ENCODE measurements around the gene FREM1.

FREM1 gene

DNA sequence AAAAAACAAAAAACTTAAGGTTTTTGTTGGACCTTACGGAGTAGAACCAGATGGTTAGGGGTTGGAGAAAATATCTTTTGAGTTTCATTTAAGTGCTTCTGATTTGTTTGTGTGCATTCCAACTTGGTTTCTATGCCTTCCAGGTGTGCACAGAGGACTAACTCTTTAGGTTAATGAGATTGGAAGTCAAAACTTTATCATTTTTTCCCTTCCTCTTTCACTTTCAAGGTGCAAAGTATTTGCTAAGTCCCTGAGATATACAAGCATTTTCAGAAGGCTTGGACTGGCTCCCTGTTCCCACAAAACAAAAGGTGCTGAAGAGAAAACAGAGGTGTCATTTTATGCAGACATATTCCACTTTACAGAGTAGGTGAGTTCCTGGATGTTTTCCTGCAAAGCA, 157.4 kb downstream of the FREM1 start:
- no peak for DNase-seq

DNA sequence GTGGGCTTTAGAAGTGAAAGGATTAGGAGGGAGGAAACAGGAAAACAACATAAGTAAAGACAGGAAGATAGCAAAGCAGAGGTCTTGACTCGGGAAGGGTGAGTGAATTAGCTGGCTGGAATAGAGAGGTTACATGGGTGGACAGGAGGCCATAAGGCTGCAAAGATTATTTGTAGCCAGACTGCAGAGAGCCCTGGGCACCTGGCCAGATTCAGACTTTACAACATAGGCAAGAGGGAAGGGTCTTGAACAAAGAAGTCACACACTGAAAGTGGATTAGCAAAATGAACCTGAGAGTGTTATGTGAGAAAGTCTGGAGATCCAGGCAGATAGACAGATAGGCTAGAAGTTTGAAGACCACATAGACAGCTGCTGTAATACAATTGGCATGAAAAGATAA, 158.0 kb downstream of the FREM1 start:
- peak; percentile 4 for DNase-seq

DNA sequence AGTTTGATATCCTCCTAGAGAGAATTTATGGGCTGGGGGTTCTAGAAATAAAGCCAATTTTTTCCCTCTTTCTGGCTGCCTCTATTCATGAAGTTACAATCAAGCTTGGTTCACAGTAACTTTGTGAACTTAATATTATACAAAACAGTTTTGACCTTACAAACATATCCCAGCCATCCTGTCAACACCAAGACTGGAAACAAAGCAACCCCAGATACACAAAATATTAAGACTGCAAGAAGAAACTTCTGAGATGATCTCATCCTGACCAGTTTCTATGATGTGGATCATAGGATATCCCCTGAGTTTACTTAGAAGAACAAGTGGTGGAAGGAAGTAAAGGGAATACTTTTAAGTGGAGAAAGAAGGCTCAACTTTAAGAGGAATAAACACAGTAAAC, 159.4 kb downstream of the FREM1 start:
- DNase-seq = no peak

DNA sequence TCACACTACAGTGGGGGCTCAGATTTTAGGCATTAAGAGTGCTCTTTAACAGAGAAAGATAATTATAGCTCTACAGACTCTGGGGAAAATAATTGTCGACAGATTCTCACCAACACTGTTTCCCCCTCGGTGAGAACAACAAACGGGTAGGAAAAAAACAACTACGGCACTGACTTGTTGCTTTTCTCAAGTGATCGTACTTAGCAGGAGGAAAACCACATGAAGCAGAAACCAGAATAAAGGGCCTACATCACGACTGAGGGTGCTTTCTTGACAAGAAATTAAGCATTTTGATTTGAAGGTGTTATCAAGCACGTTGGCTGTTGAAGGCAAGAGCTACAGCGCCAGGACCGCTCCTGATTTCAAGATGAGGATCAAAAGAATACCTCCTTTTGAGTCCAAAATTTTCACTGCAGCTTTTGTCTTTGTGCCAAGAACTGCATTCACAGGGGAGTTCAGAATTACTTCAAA, 160.5 kb downstream of the FREM1 start:
- no peak for DNase-seq

DNA sequence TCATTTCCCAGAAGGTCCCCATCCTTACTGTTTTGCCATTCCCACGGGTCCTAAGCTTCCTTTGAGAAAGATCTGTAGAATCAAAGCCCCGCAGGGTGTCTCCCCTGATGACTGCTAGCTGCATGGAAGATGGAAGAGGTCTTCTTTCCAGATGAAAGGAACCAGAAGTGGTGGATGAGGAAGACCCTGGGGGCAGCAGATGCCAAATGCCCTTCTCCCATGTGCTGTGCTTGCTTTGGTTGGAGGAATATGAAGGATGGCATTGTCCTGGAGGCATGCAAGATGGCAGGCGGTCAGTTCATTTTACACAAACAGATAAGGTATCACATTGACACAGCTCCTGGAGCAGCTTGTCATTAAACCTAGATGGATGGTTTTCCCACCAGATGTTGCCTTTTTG, 161.9 kb downstream of the FREM1 start:
- DNase-seq = no peak

DNA sequence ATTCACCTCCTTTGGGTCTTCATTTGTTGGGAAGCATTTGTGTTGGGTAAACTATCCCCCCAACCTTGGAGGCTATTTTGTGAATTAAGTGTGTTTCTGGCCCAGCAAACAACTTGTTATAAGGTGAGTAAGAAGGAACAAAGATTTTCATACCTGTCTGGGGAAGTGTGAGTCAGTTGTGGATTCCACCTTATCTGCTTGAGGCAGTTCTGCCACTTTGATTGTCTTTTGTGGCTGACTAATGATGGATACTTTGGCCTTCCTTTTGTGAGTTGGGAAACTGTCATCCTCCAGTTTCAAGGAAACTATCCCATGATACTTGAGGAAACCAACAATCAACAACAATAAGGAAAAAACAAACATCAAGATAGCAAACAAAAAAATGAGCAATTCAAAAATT, 163.1 kb downstream of the FREM1 start:
- no peak for DNase-seq

DNA sequence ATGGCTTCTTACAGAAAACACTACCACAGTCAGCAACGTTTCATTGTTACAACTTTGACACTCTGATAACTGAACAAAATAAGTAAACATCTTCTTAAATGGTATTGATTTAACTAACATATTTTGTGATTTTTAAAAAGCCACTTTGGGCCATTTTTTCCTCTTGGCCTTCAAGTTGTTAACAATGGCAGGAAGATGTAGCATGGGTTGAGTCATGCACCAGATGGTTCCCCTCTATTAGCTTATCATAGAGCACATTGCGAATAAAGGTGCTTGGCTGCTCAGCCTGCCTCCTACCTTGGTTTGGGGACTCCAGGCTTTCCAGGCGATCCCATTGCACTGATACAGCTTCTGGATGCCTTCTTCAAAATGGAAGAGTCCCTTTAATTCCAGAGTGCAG, 163.6 kb downstream of the FREM1 start:
- no peak for DNase-seq

DNA sequence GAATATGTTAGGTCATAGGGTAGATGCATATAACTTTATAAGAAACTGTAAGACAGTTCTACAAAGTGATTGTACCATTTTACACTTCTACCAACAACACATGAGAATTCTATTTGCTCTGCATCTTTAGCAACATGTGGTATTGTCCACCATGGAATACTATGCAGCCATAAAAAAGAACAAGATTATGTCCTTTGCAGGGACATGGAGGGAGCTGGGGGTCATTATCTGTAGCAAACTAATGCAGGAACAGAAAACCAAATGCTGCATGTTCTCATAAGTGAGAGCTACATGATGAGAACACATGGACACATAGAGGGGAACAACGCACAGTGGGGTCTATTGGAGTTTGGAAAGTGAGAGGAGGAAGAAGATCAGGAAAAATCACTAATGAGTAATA, 165.5 kb downstream of the FREM1 start:
- DNase-seq = no peak

DNA sequence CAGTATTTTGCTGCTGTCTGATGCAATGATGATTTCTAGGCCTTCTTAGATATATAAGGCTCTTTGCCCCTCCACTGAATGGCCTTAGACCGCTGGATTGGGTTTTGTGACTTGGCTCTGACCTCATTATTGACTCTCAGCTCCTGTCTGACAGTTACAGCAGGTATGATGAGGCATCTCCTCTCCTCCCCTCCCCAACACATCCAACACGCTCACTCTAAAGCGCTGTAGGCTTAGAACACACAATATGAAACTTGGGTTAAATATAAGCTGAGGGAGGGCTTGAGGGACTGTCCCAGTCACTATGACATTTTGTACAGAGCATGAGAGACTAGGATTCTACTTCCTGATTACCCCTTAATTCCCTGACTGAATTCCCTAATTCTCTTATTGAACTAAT, 168.9 kb downstream of the FREM1 start:
- no peak for DNase-seq

DNA sequence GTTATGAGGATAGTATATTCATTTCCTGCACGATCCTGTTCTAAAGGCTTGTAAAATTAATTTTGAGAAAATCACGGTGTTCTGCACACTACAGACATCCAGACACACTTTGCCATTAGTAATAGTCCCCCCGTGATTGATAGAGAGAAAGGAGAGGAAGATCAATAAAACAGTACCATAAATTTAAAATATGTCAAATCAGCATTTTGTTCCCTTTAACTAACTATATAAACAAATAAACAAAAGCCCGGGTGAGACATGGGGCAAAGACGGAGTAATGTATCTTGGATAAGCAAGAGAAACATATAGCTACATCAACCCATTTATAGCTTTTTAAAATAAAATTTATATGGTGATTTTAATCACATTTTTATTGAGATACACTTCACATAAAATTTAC, 177.1 kb downstream of the FREM1 start:
- DNase-seq = no peak

DNA sequence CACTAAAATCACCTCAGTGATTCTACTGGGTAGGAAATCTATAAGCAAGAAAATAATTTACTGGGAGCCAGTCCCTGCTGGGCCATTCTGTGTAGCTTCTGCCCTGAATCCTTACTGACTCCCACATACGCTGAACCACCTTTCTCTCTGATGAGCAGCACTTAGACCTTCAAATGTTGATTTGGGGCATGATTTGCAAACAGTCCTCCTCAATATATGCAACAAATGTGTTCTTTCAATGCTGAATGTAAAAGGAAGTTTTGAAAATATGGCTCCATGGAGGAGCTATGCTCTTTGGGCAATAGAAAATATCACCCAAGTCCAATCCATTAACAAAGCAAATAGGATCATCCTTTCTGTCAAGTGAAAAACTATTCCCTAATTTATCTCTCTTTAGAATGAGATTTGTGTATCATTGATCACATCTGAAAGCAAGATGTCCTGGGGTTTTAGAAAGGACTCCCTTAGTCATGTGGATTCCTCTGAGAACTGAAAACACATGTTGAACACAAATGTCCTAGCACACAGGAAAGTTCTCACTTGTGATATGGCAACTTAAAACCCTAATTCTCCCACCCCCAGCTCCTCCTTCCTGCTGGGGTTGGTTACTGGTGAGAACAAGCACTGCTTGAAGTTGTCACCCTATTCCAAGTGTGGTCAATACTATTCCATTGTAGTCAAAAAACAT, 178.8 kb downstream of the FREM1 start:
- DNase-seq = no peak

DNA sequence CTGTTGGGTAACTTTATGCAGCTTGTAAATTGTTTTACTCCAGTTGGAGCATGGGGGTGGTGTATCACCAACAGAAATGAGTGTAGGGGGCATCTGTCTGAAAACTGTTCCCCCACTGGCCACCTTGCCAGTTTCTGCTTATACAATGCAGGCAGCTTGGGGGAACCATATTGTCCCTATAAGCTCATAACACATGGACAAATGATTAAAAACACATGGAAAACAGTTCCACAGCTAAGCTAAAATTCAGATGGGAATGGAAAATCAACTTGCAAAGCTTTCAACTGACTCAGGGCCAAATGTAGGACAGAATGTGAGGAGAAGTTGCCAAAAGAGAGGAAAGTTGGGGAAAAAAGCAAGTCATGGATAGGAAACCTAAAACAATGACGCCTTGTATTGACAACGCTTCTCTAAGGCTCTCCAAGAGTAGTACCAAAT, 179.7 kb downstream of the FREM1 start:
- no peak for DNase-seq

DNA sequence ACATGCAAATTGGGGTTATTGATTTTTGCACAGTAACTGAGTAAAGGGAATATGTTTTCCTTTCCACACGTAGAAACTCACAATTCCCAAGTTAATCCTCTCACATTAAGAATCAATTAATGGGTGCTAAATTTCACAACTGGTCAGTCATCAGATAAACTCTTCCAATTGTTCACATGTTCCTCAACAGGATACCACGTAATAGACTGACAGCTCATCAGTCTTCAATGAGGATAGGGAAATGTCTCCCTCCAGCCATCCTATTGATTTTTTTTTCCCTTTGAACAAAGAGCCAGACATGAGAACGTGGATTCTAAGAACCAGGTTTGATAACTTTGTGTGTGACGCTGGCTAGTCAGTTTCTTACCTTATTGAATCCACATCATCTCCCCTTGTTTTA, 186.9 kb downstream of the FREM1 start:
- no peak for DNase-seq

DNA sequence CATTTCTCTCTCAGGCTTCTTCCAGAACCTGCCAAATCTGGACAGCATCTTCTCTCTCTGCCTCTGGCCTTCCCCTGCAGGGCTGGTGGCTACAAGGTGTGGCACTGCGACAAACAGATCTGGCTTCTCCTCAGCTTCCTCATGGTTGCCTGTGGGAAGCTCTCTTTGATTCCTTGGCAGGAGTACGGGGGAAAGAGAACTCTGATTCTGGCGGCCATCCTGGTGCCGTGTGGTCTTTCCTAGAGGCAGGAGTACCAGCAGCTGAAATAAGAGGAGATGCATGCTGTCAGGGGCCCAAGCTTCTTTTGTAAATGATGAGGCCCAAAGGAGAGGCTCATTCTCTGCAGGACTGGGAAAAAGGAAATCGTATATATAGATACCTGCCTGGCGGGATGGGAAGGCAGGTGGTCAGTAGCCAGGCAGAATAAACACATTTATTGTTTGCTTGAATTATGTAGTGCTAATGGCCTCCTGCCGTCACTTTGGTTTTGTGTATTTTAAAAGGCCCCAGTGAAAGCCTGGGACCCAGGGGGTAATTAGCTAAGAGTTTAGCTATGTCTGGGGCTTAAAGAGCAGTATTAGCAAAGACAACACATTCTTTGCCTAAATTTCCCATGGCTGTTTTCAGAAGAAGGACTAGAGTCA, 187.7 kb downstream of the FREM1 start, which contains the start of gene CER1:
Gene CER1, minus strand, starts transcription at position 343 of the 645 bp plus-strand sequence. Its CDS starts 61 bp downstream, at position 282.
- DNase-seq = no peak

DNA sequence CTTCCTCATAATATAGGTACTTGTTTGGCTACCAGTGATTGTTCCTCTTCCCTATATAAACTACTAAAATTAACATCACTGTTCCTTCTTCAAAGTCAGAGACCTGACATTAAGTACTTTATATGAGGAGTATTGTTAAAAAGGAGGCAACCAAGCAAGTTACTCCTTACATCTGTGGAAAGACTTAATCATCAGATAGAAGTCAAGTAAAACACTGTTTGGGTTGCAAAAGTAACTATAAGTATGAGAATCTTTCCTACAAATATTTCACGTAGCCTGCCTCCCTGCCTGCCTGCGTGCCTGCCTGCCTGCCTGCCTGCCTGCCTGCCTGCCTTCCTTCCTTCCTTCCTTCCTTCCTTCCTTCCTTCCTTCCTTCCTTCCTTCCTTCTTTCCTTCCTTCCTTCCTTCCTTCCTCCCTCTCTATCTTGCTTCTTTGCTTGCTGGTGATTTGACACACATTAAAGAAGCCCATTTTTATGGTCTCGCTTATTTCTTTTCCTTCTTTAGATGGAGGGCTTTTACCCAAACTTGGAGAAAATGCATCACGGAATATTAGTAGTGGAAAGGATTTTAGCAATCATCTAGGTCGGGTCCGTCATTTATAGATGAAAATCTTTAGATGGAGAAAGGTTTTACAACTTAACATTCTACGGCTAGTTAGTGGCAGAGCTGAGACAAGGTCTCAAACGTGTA, 190.9 kb downstream of the FREM1 start:
- DNase-seq = no peak

DNA sequence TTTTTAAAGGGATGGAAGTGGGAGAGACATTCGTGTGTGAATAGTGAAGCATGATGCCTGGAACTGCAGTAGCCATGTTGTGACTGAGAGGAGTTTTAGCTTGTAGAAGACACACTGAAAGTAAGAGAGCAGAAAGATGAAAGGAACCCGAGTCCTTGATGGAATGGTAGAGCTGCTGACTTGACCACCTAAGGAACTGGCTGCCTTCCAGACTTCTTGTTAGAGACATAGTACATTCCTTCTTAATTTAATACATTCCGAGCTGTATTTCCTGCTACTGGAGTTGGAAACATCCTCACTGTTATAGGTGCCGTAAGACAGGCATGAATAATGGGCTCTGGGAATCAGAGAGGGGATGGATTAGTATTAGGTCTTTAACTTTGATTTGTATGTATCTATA, 195.1 kb downstream of the FREM1 start:
- no peak for DNase-seq

DNA sequence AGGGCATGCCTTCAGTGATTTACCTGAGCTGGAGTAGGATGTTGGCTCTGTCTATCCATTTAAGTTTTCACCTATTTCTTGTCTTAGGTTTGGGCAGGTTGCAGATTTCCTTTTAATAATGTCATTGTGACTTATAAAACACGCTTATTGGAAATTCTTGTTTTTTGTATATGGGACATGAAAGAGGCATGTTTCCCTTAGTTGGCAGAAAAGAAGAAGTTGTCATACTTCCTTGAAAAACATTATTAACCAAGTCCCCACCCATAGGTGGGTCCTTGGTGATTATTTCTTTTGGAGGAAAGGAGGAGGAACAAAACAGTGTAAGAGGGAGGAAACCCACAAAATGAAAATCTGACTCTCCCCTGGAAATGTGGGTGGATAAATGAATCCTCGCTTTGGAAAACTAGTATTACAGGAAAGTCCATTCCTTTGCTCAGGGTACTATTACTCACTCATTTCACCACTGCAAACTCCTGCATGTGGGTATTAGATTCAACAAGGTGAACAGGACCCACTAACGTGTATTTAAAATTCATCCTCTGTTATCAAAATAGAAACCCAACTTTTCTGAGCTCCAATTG, 197.0 kb downstream of the FREM1 start:
- DNase-seq = no peak

DNA sequence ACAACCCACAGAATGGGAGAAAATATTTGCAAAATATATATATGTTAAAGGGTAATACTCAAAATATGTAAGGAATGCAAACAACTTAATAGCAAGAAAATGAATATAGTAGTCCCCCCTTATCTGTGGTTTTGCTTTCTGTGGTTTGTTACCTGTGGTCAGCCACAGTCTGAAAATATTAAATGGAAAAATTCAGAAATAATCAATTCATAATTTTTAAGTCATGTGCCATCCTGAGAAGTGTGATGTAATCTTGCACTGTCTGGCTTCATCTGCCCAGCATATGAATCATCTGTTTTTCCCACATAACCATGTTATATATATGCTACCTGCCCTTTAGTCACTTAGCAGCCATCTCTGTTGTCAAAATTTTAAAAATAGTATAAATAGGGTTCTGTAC, 199.4 kb downstream of the FREM1 start:
- no peak for DNase-seq

DNA sequence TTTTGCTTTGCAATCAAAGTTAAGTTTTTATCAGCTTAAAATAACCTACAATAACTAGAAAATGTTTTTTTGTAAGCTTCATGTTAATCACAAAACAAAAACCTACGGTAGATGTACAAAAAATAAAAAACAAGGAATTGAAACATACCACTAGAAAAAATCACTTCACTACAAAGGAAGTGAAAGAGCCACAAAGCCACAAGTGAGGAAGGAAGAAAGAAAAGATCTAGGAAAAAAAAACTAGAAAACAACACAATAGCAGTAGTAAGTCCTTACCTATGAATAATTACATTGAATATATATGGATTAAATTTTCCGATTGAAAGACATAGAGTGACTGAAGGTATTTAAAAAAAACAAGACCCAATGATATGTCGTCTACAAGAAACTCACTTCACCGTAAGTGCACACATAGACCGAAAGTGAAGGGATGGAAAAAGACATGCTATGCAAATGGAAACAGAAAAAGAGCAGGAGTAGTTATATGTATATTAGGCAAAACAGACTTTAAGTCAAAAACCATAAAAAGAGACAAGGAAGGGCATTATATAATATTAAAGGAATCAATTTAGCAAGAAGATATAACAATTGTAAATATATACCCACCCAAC, 203.6 kb downstream of the FREM1 start:
- DNase-seq = no peak

DNA sequence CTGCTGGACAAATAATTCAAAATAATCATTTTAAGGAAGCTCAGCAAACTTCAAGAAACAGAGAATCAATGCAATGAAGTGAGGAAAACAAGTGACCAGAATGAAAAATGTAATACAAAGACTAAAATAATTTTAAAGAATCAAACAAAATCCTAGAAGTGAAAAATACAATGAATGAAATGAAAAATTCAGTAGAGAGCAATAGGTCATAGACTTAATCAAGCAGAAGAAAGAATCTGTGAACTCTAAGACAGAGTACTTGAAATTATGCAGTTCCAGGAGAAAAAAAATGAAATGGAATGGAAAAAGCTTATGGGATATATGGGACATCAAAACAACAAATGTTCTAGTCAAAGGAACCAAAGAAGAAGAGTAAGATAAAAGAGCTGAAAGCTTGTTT, 205.1 kb downstream of the FREM1 start:
- no peak for DNase-seq

DNA sequence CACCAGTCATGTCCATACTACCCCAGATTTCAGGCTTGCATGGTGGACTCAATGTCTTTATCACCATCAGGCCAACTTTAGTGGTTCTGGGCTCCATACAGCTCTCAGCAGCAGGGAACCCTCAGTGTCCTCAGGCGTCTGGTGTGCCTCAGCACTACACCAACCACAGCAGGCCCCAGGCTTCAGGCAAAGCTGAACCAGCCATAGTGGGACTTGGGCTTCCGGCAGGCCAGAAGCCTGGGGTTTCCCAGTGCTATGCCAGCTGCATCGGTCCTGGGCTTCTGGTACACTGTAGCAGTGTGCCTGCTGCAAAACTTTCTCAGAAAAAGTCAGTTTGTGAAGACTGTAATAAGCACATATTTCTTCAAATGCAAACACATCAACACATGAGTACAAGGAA, 205.9 kb downstream of the FREM1 start:
- no peak for DNase-seq

DNA sequence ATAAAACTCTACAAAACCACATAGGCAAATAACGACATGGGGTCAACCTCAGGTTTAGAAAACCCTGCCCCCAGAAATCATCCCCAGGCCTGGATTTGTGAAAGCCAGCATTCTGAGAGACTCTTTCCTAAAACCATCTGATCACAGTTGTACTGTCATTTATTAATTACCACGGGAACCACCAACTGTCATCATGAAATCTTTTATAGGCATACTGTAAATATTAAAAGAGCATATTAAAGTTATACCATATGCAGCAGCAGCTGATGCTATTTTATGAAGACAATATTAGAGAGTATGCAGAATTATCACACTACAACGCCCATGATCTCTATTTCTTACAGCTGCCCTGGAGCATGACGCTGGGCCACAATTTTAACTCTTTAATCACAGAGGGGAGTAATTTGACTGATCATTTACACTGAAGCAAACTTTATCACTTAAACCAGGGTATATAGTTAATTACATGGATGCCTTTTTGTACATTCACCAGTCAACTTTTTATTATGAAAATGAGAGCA, 208.0 kb downstream of the FREM1 start:
- DNase-seq = no peak

DNA sequence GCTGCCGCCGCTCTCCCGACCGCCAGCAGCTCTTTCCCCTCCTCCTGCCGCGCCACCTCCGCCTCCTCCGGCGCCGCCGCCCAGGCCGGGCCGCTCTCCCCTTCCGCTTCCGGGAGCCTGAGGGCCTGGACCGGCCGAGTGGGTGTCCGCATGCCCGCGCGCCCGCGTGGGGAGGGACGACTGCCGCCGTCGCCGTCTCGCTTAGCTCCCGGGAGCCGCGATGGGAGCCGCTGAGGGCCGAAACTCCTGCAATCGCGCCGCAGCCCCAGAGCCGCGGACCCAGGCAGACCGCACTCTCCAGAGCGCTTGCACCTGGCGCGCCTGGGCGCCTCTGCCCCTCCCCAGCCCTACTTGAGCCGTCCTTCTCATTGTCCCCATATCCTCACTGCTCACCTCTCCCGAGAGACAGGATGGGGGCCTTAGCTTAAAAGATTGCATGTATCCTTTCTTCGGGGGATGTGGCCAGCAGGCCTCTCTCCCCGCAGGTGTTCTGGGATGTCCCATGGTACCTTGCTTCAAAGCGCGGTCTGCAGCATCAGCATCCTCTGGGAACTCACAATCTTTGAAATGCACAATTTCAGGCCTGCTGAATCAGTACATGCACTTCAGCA, 216.9 kb downstream of the FREM1 start, which contains the start of gene ZDHHC21:
Gene ZDHHC21, minus strand, starts transcription at position 182 of the 611 bp plus-strand sequence. CDS start 19,092 bp downstream, outside the sequence.
- DNase-seq = peak; percentile 78

All from hematopoietic multipotent progenitor cell treated with erythropoietin and hydrocortisone succinate and interleukin-3 and kit ligand, for 6 days (in vitro differentiated cells).